H9 (cell line): Measurements from ENCODE around the gene LHPP. TPM values are rescaled to one million over a fixed set of nuclear protein-coding genes. Genes with fewer than 3 reads are reported as not detected.

Experiments
- DNase-seq: peaks from one replicate; pipeline ENCODE4 v3.0.0-alpha.2; 2017
- H2AFZ ChIP-seq: one replicate; pipeline ENCODE4 v1.6.1; 2013; ENCODE audit warnings: mild to moderate bottlenecking, low read length, control low read depth, moderate library complexity
- H2AK5ac ChIP-seq: 2 replicates; pipeline ENCODE4 v1.6.1; 2013; ENCODE audit warnings: low read length, control low read depth, mixed read lengths; ENCODE audit not compliant: insufficient read length
- H2BK120ac ChIP-seq: one replicate; pipeline ENCODE4 v1.6.1; 2013; ENCODE audit warnings: low read depth, mild to moderate bottlenecking, low read length, control low read depth, inconsistent platforms; ENCODE audit not compliant: poor library complexity, severe bottlenecking
- H2BK12ac ChIP-seq: 2 replicates; pipeline ENCODE4 v1.6.1; 2013; ENCODE audit warnings: low read length, control low read depth, mixed read lengths, low read depth; ENCODE audit not compliant: insufficient read length
- H2BK15ac ChIP-seq: 2 replicates; pipeline ENCODE4 v1.6.1; 2013; ENCODE audit warnings: low read depth, low read length, control low read depth
- H2BK20ac ChIP-seq: one replicate; pipeline ENCODE4 v1.6.1; 2013; ENCODE audit warnings: low read depth, mild to moderate bottlenecking, low read length, control low read depth, inconsistent platforms; ENCODE audit not compliant: poor library complexity, severe bottlenecking
- H2BK5ac ChIP-seq: 2 replicates; pipeline ENCODE4 v1.6.1; 2013; ENCODE audit warnings: low read length, control low read depth, mixed read lengths; ENCODE audit not compliant: insufficient read length
- H3K14ac ChIP-seq: 2 replicates; pipeline ENCODE4 v1.6.1; 2013; ENCODE audit warnings: low read length, control low read depth; ENCODE audit not compliant: insufficient read depth
- H3K18ac ChIP-seq: 2 replicates; pipeline ENCODE4 v1.6.1; 2013; ENCODE audit warnings: low read depth, mild to moderate bottlenecking, mixed read lengths, low read length, control low read depth; ENCODE audit not compliant: insufficient read length
- H3K23ac ChIP-seq: 2 replicates; pipeline ENCODE4 v1.6.1; 2013; ENCODE audit warnings: low read length, control low read depth, mixed read lengths, low read depth; ENCODE audit not compliant: insufficient read length
- H3K23me2 ChIP-seq: 2 replicates; pipeline ENCODE4 v1.6.1; 2013; ENCODE audit warnings: low read depth, mild to moderate bottlenecking, mixed read lengths, low read length, control low read depth; ENCODE audit not compliant: insufficient read length, poor library complexity, severe bottlenecking
- H3K27ac ChIP-seq: 2 replicates; pipeline ENCODE4 v1.5.1; 2013; ENCODE audit warnings: low read length, control low read depth, mixed read lengths, low read depth; ENCODE audit not compliant: insufficient read length
- H3K27me3 ChIP-seq: 2 replicates; pipeline ENCODE4 v1.6.1; 2013; ENCODE audit warnings: low read length, control low read depth, inconsistent platforms; ENCODE audit not compliant: insufficient read depth
- H3K4ac ChIP-seq: 2 replicates; pipeline ENCODE4 v1.6.1; 2013; ENCODE audit warnings: low read depth, mild to moderate bottlenecking, control low read depth, inconsistent platforms, low read length, moderate library complexity
- H3K4me1 ChIP-seq: 2 replicates; pipeline ENCODE4 v1.6.1; 2013; ENCODE audit warnings: low read length, control low read depth, inconsistent platforms; ENCODE audit not compliant: insufficient read depth
- H3K4me2 ChIP-seq: 2 replicates; pipeline ENCODE4 v1.6.1; 2013; ENCODE audit warnings: low read length, control low read depth, mixed read lengths; ENCODE audit not compliant: insufficient read length, insufficient read depth
- H3K56ac ChIP-seq: 2 replicates; pipeline ENCODE4 v1.6.1; 2013; ENCODE audit warnings: low read depth, mild to moderate bottlenecking, mixed read lengths, low read length, control low read depth; ENCODE audit not compliant: insufficient read length
- H3K79me1 ChIP-seq: 2 replicates; pipeline ENCODE4 v1.6.1; 2013; ENCODE audit warnings: low read depth, mild to moderate bottlenecking, moderate library complexity, low read length, control low read depth, inconsistent platforms; ENCODE audit not compliant: insufficient read depth, poor library complexity, severe bottlenecking
- H3K79me2 ChIP-seq: 2 replicates; pipeline ENCODE4 v1.6.1; 2013; ENCODE audit warnings: low read length, control low read depth, inconsistent platforms; ENCODE audit not compliant: insufficient read depth
- H3K9ac ChIP-seq: 2 replicates; pipeline ENCODE4 v1.6.1; 2013; ENCODE audit warnings: low read length, control low read depth, mixed read lengths; ENCODE audit not compliant: insufficient read length; ENCODE audit errors: extremely low read depth
- H3K9me3 ChIP-seq: one replicate; pipeline ENCODE4 v1.6.1; 2013; ENCODE audit warnings: low read depth, low read length, inconsistent platforms; ENCODE audit not compliant: control insufficient read depth
- H3T11ph ChIP-seq: one replicate; pipeline ENCODE4 v1.6.1; 2013; ENCODE audit warnings: mild to moderate bottlenecking, low read length, control low read depth, inconsistent platforms
- H4K20me1 ChIP-seq: one replicate; pipeline ENCODE4 v1.6.1; 2013; ENCODE audit not compliant: control insufficient read depth, insufficient read length, insufficient read depth
- H4K5ac ChIP-seq: 2 replicates; pipeline ENCODE4 v1.6.1; 2013; ENCODE audit warnings: low read depth, mild to moderate bottlenecking, mixed read lengths, low read length, control low read depth; ENCODE audit not compliant: insufficient read length
- H4K8ac ChIP-seq: replicated peaks from 2 replicates; pipeline ENCODE4 v1.6.1; 2013; ENCODE audit warnings: low read length, control low read depth, mixed read lengths, low read depth; ENCODE audit not compliant: insufficient read length
- H4K91ac ChIP-seq: 2 replicates; pipeline ENCODE4 v1.6.1; 2013; ENCODE audit warnings: low read depth, mild to moderate bottlenecking, moderate library complexity, mixed read lengths, low read length, control low read depth; ENCODE audit not compliant: insufficient read length
- H3K27ac Mint-ChIP-seq, 3 experiments: 2 replicates in 2 of 3; 3 replicates in 1 of 3; pipeline ENCODE4 v1.8.0; 2020 to 2021; ENCODE audit warnings: mixed read lengths in 3 of 3, mild to moderate bottlenecking in 1 of 3, moderate library complexity in 1 of 3
- H3K27me3 Mint-ChIP-seq: 2 replicates; pipeline ENCODE4 v1.8.0; 2021; ENCODE audit warnings: low read depth, mild to moderate bottlenecking, moderate library complexity, mixed read lengths
- H3K36me3 Mint-ChIP-seq, 3 experiments: 2 replicates in 2 of 3; 3 replicates in 1 of 3; pipeline ENCODE4 v1.8.0; 2020 to 2021; ENCODE audit warnings: low read depth in 3 of 3, mixed read lengths in 3 of 3; ENCODE audit not compliant: insufficient read depth in 1 of 3
- H3K4me1 Mint-ChIP-seq, 2 experiments: 2 replicates each; pipeline ENCODE4 v1.8.0; 2020; ENCODE audit warnings: mixed read lengths in 2 of 2
- H3K4me3 Mint-ChIP-seq, 2 experiments: 2 replicates in 1 of 2; 3 replicates in 1 of 2; pipeline ENCODE4 v1.8.0; 2020 to 2021; ENCODE audit warnings: mild to moderate bottlenecking in 2 of 2, mixed read lengths in 2 of 2, moderate library complexity in 1 of 2
- H3K9me3 Mint-ChIP-seq, 2 experiments: 2 replicates in 1 of 2; 3 replicates in 1 of 2; pipeline ENCODE4 v1.8.0; 2020; ENCODE audit warnings: mild to moderate bottlenecking in 2 of 2, mixed read lengths in 2 of 2, moderate library complexity in 1 of 2
- WGBS: extraction: QIAGEN DNeasy Blood & Tissue Kit; methylation state at CpG from one replicate; pipeline ENCODE4 v1.1.7; 2013; ENCODE audit warnings: missing lambda C conversion rate, low lambda C conversion rate, mixed read lengths; ENCODE audit not compliant: insufficient read length; ENCODE audit errors: extremely low coverage; 5-methylcytosine and 5-hydroxymethylcytosine counted together
- total RNA-seq: library from RNA; stranded (reverse); gene quantifications from 2 replicates; pipeline ENCODE4 v1.2.1, GENCODE V29; 2021
- TF ChIP-seq, protein P1 (sequence below): fragments of 200-600 bp; sonication (generic); conservative IDR thresholded peaks from 3 replicates; pipeline ENCODE4 v1.8.0; 2021; ENCODE audit warnings: antibody characterized with exemption, mild to moderate bottlenecking

The LHPP gene
- total RNA-seq, 1 experiment from 2014 or later: 29.6 TPM

DNA sequence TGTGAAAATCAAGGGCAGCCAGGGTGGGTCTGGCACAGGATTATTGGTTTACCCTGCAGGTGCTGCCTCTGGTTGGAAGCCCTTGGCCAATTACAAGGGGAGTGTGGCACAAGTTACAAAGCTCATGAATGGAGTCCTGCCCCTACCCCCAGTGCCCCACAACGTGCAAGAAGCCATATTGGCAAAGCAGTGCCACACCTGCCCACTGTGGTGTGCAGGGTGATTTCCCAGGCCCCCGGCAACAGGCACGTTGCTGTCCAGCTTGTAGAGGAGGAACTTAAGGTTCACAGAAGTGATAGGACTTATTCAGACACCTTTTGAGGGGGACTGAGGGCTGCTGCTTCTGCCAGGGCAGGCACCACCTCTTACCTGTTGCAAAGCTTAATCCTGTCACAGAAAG lies 11.4 kb downstream of the LHPP start:
- H3K27me3 Mint-ChIP-seq: peaks cover 9% of the 10 kb centered on the region
- H3K9me3 Mint-ChIP-seq: no peaks in the 10 kb centered on the region
- H3K79me1 ChIP-seq: no peaks in the 10 kb centered on the region
- H3K56ac ChIP-seq: no peak overlapping the region
- H3K14ac ChIP-seq: no peak overlapping the region
- H3K27me3 ChIP-seq: no peaks in the 10 kb centered on the region
- H3K4ac ChIP-seq: no peak overlapping the region
- no peak overlapping the region for H4K8ac ChIP-seq
- H3K23ac ChIP-seq: no peak overlapping the region
- peak overlapping the region in 1 of 3 experiments; percentile 65; a peak in 1 of 7 replicates for H3K27ac Mint-ChIP-seq
- no peak overlapping the region for H2AK5ac ChIP-seq
- H3K4me1 Mint-ChIP-seq: peaks cover 46% of the 10 kb centered on the region in 2 experiments
- no peak overlapping the region for H3K4me2 ChIP-seq
- no peaks in the 10 kb centered on the region for H3K36me3 Mint-ChIP-seq
- H3K18ac ChIP-seq: no peak overlapping the region
- H3K4me3 Mint-ChIP-seq: no peak overlapping the region
- DNase-seq: no peak
- no peak overlapping the region for H2BK15ac ChIP-seq
- H3K79me2 ChIP-seq: no peaks in the 10 kb centered on the region
- peaks cover 8% of the 10 kb centered on the region; the same call in 1 of the 2 replicates for H3K4me1 ChIP-seq
- peaks cover 3% of the 10 kb centered on the region for H4K20me1 ChIP-seq
- WGBS: no CpG with 5 or more reads among the region's 3 CpGs
- no peak overlapping the region for H4K5ac ChIP-seq
- H3K27ac ChIP-seq: no peak overlapping the region
- no peak overlapping the region for H3T11ph ChIP-seq
- no peak overlapping the region for H2AFZ ChIP-seq
- H2BK120ac ChIP-seq: no peak overlapping the region
- H2BK20ac ChIP-seq: no peak overlapping the region
- H2BK5ac ChIP-seq: no peak overlapping the region
- no peak overlapping the region for H2BK12ac ChIP-seq
- no peak overlapping the region for H4K91ac ChIP-seq
- TF ChIP-seq, protein P1, sequence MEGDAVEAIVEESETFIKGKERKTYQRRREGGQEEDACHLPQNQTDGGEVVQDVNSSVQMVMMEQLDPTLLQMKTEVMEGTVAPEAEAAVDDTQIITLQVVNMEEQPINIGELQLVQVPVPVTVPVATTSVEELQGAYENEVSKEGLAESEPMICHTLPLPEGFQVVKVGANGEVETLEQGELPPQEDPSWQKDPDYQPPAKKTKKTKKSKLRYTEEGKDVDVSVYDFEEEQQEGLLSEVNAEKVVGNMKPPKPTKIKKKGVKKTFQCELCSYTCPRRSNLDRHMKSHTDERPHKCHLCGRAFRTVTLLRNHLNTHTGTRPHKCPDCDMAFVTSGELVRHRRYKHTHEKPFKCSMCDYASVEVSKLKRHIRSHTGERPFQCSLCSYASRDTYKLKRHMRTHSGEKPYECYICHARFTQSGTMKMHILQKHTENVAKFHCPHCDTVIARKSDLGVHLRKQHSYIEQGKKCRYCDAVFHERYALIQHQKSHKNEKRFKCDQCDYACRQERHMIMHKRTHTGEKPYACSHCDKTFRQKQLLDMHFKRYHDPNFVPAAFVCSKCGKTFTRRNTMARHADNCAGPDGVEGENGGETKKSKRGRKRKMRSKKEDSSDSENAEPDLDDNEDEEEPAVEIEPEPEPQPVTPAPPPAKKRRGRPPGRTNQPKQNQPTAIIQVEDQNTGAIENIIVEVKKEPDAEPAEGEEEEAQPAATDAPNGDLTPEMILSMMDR: no peak
- no peaks in the 10 kb centered on the region for H3K23me2 ChIP-seq
- H3K9me3 ChIP-seq: no peaks in the 10 kb centered on the region
- no peak overlapping the region for H3K9ac ChIP-seq
